HG02981 (cell line): ENCODE data around the gene GSTP1.
A peak's percentile ranks its signal among the peaks of the same experiment; 100 is the strongest.
"Not testable (repeated sequence)": the region's sequence is repeated elsewhere in the genome, so short reads cannot be mapped to it uniquely, and the experiment has no call there.

Source experiments
- ATAC-seq: cut with Tn5 transposase; IDR thresholded peaks from one replicate; pipeline ENCODE4 v1.9.1; 2021; ENCODE audit warnings: mild to moderate bottlenecking, moderate library complexity; ENCODE audit not compliant: unreplicated experiment

Gene GSTP1

DNA sequence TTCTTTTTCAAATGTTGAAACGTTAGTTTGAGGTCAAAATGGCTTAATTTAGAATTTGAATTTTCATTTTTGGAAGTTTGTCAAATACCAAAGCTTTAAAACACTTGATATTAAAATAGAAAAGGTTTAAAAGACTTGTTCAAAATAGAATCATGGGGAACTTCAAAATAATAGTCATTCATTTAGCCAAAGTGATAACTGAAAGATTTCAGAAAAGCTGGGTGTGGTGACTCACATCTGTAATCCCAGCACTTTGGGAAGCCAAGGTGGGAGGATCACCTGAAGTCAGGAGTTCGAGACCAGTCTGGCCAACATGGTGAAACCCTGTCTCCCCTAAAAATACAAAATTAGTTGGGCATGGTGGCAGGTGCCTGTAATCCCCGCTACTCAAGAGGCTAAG is 10.9 kb downstream of the GSTP1 start:
- ATAC-seq: no peak

DNA sequence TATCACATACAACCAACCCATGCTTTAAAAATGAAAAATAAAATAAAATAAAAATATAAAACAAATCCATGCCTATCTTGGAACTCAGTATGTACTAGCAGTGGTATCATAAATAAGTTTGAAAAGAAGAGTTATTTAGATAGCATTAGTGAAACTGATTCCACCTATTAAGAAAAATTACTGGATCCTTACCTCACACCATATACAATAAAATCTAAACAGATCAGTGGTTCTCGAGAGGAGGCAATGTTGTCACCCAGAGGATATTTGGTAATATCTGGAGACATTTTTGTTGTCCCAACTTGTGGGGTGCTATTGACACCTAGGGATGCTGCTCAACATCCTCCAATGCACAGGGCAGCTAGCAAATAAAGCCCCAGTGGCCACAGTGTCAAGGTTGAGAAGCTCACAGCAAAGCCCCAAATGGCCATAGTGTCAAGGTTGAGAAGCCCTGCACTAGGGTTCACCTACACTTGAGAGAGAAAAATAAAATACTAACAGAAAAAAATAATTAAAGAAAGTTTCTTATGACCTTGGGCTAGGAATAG is 13.2 kb downstream of the GSTP1 start:
- ATAC-seq: no peak

DNA sequence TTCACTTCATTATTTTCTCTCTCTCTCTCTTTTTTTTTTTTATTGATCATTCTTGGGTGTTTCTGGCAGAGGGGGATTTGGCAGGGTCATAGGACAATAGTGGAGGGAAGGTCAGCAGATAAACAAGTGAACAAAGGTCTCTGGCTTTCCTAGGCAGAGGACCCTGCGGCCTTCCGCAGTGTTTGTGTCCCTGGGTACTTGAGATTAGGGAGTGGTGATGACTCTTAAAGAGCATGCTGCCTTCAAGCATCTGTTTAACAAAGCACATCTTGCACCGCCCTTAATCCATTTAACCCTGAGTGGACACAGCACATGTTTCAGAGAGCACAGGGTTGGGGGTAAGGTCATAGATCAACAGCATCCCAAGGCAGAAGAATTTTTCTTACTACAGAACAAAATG is 13.8 kb downstream of the GSTP1 start:
- ATAC-seq: not testable (repeated sequence)

DNA sequence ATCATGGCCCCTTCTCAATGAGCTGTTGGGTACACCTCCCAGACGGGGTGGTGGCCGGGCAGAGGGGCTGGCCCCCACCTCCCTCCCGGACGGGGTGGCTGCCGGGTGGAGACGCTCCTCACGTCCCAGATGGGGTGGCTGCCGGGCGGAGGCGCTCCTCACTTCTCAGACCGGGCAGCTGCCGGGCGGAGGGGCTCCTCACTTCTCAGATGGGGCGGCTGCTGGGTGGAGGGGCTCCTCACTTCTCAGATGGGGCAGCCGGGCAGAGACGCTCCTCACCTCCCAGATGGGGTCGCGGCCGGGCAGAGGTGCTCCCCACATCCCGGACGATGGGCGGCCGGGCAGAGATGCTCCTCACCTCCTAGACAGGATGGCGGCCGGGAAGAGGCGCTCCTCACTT is 14.4 kb downstream of the GSTP1 start:
- ATAC-seq: not testable (repeated sequence)

GRCh38 chr11:67599149-67599548 is 15.5 kb downstream of the GSTP1 start:
- no peak for ATAC-seq

- ATAC-seq: peak; percentile 59
Observed at GRCh38 chr11:67600324-67601029, 16.9 kb downstream of the GSTP1 start.

DNA sequence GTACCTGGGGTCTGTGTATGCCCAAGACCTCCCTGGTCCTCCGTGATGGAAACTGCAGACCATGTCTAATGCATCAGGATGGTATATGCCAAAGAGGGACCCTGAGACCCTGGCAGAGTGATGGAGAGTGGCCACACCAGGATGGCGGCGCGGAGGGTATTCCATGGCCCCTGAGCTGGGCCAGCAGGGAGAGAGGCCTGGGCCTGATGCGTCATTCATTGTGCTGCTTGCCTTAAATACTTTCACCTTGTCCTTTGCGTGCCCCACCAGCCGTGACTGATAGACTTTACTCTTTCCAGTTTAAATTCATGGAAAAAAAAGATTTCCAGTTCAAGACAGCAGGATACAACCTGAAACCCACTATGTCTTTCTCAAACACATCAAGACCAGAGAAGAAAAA is 17.5 kb downstream of the GSTP1 start:
- ATAC-seq: no peak

GRCh38 chr11:67604119-67604518 is 20.5 kb downstream of the GSTP1 start:
- ATAC-seq: not testable (repeated sequence)

GRCh38 chr11:67604815-67605214 is 21.2 kb downstream of the GSTP1 start:
- no peak for ATAC-seq

DNA sequence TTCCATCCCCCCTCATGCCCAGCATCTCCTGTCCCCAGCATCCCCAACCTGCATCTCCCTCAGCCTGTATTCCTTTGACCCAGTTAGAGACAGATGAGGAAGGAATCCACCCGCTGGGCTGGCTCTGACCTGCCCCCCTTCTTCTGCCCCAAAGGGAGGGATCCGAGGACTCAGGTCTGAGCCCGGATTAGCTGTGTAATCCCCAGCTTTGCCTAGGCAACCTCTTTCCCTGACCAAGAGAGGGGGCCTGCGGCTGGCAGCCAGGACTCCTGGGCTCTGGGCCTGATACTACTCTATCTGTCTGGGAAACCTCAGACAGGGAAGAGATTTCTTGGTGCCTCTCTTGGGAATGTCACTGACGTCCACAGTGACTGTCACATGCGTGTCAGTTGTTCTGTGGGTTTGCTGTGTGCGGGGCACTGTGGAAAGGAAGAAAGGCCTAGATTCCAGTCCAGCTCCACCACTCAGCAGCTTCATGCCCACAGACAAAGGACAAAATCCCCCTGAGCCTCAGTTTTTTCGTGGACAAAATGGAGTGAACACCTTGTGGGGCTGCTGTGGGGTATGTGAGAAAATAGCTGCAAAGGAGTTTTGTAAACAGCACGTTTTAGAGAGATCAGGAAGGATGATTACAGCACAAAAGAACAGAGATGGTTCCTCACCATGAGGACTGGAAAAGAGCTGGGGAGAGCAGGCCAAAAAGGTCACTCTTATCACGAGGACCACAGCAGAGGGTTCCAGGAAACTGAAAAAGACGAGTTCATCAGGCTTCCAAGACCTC is 21.8 kb downstream of the GSTP1 start:
- no peak for ATAC-seq

DNA sequence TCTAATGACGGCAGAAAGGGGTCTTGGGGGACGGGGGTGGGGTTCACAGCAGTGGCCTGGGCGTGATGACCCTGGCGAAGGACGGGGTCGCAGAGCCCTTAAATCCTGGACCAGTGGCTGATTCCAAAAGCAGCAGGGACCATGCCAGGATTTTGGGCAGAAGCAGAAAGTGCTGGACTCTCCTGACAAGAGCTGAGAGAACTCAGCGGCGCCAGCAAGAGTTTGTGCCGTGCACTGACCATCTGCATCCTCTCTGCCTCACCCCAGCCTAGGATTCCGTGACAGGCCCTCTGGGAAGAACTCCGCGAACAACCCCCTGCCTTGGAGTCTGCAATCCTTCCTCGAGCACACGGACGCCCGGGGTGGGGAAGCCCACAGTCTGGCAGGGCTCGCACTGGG is 22.5 kb downstream of the GSTP1 start:
- no peak for ATAC-seq

DNA sequence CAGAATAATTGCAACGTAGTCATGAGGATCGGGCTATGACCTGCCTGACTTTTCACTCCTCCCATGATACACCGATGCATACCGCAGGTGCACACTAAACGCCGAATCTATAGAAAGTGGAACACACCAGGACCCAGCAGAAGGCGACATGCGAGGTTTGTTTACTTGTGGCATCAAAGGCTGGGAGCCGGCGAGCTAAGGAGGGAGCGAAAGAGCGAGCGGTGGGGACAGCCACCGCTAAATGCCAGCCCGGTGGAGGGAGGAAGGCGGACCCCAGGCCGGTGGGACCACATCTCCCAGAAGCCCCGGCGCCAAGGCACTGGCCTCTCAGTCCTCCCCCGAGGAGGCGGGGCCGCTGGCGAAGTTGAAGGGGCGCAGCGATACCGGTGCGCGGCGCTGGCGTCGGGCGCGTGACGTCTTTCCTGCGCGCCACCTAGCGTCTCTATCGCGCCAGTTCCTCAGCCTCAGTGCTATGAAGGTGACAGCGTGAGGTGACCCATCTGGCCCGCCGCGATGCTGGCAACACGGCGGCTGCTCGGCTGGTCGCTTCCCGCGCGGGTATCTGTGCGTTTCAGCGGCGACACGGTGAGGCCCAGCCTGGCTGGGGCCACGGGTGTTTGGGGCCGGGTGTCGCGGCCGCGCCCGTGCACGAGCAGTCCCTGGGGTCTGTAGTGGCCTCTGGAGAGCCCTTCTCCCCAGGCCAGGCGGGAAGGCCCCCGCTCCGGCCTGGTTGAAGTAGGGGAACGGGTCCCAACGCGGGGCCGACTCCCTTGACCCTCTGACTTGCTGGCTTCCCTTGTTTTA is 23.1 kb downstream of the GSTP1 start, which contains the start of gene NDUFV1:
TSS of gene NDUFV1 (plus strand) at position 445 of the 804 bp plus-strand sequence. CDS start at position 514, 69 bp downstream.
- peak; percentile 93 for ATAC-seq

DNA sequence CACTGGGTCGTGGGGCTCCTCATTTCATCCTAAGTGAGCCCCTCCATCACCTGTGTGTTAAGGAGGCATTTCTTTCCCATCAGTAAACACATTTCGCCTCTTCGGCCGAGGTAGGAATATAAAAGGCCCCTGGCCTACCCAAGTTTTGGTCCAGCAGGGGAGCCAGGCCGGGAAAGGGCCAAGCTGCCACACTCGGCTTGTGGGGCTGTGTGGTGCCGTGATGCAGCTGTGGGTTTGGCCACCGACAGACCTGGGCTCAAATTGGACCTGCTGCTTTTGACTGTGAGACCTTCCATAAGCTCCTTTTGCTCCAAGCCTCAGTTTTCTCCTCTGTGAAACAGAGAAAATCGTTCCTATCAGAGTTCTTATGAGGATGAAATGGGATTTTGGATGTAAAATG is 23.9 kb downstream of the GSTP1 start:
- ATAC-seq: no peak

- ATAC-seq: no peak
Observed at GRCh38 chr11:67608486-67608885, 24.9 kb downstream of the GSTP1 start.

DNA sequence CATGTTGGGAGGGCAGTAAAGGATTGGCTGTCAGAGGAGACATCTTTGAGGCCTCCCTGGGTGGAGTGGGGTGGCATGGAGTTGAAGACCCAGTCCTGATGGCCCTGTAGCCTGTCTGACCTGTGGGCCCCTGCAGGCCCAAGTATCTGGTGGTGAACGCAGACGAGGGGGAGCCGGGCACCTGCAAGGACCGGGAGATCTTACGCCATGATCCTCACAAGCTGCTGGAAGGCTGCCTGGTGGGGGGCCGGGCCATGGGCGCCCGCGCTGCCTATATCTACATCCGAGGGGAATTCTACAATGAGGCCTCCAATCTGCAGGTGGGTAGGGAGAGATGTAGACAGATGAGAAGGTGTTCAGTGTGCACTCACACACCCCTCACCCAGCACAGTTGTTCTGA is 25.7 kb downstream of the GSTP1 start:
- no peak for ATAC-seq

GRCh38 chr11:67610302-67610868 is 26.8 kb downstream of the GSTP1 start:
- no peak for ATAC-seq

DNA sequence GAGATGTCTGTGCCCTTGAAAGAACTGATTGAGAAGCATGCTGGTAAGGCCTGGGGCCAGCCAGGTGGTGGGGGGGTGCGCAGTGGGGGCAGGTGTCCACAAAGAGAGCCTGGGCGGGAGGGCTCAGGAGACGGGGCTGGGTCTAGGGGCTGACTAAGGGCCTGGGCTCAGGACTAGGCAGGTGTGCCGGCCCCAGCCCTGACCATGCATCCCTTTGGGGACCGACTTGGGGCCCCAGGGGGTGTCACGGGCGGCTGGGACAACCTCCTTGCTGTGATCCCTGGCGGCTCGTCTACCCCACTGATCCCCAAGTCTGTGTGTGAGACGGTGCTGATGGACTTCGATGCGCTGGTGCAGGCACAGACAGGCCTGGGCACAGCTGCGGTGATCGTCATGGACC is 27.6 kb downstream of the GSTP1 start:
- ATAC-seq: no peak

DNA sequence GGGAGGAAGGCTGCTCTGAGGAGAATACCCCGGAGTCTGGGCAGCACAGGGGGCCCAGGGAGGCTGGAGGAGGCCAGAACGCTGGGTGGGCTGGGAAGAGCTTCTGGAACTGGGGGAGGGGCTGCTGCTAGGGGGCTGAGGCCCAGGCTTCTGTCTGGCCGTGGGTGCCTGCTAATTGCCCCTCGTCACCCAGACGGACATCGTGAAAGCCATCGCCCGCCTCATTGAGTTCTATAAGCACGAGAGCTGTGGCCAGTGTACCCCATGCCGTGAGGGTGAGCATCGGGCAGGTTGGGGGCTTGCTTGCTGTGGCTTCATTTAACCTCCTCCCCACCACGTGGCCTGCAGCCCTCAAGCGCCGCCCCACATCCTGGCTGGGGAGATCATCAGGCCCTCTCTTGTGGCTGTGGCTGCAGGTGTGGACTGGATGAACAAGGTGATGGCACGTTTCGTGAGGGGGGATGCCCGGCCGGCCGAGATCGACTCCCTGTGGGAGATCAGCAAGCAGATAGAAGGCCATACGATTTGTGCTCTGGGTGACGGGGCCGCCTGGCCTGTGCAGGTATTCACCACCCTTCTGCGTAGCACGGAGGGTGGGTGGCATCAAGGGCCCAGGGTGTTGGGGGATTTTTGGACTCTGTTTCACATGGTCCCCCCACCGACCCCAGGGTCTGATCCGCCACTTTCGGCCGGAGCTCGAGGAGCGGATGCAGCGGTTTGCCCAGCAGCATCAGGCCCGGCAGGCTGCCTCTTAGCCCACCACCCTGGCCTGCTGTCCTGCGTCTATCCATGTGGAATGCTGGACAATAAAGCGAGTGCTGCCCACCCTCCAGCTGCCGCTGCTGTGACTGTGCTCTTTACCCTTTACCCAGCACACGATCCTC is 28.3 kb downstream of the GSTP1 start:
- no peak for ATAC-seq

DNA sequence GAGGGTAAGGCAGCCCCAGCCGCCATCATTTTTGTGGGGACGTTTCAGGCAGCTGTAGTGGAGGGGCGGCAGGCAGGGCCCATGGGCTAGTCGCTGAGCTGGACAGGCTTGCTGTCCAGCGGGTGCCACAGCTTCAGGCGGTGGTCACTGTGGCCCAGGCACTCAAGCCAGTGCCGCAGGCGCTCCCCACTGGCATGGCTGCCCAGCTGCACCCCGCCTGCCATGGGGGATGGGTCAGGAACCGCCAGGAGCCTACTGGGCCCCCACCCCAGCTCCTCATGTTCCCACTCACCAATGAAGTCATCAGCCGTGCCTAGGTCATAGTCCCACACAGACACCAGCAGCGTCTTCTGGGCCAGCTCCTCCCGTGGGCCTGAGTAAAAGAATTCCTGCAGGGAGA is 29.1 kb downstream of the GSTP1 start:
- no peak for ATAC-seq
